Measurements from ENCODE around the gene TAF1C.
"Not testable (repeated sequence)": the region's sequence is repeated elsewhere in the genome, so short reads cannot be mapped to it uniquely, and the experiment has no call there.

TAF1C gene

DNA sequence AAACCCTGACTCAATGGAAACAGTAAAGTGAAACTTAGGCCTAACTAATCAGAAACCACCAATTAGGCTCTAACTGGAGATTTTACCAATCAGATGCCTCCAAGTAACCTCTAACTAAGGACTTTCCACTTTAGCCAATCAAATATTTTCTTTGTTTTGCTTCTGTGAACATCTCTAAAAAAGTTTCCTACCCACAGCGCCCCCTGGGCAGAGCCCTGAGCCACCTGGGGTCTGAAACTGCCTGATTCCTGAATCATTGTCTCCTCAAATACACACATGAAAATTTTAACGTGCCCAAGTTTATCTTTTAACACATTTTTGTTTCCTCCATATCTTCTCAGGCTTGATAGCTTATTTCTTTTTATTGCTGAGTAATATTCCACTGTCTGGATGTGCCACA lies 23.1 kb upstream of the TAF1C start:
- no peak overlapping the region for H3K27ac ChIP-seq

GRCh38 chr16:84207879-84208278 lies 21.0 kb upstream of the TAF1C start:
- H3K27ac ChIP-seq = no peak overlapping the region
- TF ChIP-seq ZFX (IDR thresholded peaks at IDR 0.05) = no peak
- TF ChIP-seq, protein P1, sequence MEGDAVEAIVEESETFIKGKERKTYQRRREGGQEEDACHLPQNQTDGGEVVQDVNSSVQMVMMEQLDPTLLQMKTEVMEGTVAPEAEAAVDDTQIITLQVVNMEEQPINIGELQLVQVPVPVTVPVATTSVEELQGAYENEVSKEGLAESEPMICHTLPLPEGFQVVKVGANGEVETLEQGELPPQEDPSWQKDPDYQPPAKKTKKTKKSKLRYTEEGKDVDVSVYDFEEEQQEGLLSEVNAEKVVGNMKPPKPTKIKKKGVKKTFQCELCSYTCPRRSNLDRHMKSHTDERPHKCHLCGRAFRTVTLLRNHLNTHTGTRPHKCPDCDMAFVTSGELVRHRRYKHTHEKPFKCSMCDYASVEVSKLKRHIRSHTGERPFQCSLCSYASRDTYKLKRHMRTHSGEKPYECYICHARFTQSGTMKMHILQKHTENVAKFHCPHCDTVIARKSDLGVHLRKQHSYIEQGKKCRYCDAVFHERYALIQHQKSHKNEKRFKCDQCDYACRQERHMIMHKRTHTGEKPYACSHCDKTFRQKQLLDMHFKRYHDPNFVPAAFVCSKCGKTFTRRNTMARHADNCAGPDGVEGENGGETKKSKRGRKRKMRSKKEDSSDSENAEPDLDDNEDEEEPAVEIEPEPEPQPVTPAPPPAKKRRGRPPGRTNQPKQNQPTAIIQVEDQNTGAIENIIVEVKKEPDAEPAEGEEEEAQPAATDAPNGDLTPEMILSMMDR (conservative IDR thresholded peaks at IDR 0.05) = no peak

More for the DNA sequence above, 23.1 kb upstream of the TAF1C start:
- no peak for TF ChIP-seq ZFX (IDR thresholded peaks at IDR 0.05)
- TF ChIP-seq, protein P1 (conservative IDR thresholded peaks at IDR 0.05) = no peak

- TF ChIP-seq, protein P1 (conservative IDR thresholded peaks at IDR 0.05) = no peak
- no peak overlapping the region for H3K27ac ChIP-seq
These were observed 20.4 kb upstream of the TAF1C start for GRCh38 chr16:84207251-84207650.

- no peak for TF ChIP-seq ZFX (IDR thresholded peaks at IDR 0.05)
- TF ChIP-seq, protein P1 (conservative IDR thresholded peaks at IDR 0.05) = no peak
- H3K27ac ChIP-seq = no peak overlapping the region
These were observed 19.3 kb upstream of the TAF1C start for GRCh38 chr16:84205976-84206691.

- not testable (repeated sequence) for H3K27ac ChIP-seq
These were observed 18.3 kb upstream of the TAF1C start for GRCh38 chr16:84205123-84205522.

DNA sequence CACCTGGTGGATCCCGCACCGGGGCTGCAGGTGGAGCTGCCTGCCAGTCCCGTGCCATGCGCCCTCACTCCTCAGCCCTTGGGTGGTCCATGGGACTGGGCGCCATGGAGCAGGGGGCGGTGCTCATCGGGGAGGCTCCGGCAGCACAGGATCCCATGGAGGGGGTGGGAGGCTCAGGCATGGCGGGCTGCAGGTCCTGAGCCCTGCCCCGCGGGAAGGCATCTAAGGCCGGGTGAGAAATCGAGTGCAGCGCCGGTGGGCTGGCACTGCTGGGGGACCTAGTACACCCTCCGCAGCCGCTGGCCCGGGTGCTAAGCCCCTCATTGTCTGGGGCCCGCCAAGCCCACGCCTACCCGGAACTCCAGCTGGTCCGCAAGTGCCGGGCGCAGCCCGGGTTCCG lies 17.7 kb upstream of the TAF1C start:
- not testable (repeated sequence) for H3K27ac ChIP-seq

DNA sequence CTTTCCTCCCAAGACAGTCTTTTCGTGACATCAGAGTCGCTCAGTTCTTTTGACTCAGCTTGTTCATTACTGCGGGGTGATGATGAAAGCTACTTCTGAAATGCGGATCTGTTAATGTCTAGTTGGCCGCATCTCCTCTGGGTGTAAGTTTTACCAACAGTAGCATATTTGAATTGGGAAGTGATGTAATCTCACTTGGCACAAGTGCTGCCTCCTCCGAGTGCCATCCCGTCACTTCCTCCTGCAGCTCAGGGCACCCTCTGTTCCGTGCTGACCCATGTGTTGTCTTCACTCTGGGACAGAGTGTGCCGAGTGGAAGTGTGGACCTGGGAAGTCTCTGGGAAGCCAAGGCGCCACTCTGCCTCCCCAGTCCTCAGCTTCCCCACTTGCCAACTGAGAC lies 13.0 kb upstream of the TAF1C start:
- H3K27ac ChIP-seq = peak overlapping the region; percentile 33
- TF ChIP-seq ZFX (IDR thresholded peaks at IDR 0.05) = no peak
- TF ChIP-seq, protein P1 (conservative IDR thresholded peaks at IDR 0.05) = no peak

- TF ChIP-seq, protein P1 (conservative IDR thresholded peaks at IDR 0.05) = no peak
- TF ChIP-seq ZFX (IDR thresholded peaks at IDR 0.05) = no peak
- peak overlapping the region; percentile 11; the same call in 1 of the 2 replicates for H3K27ac ChIP-seq
These were observed 12.2 kb upstream of the TAF1C start for GRCh38 chr16:84199097-84199496.
